Smooth muscle cell (in vitro differentiated cells): ENCODE measurements around the gene LONRF2. TPM values are rescaled to one million over a fixed set of nuclear protein-coding genes. Genes with fewer than 3 reads are reported as not detected.
"Not testable (repeated sequence)": the region's sequence is repeated elsewhere in the genome, so short reads cannot be mapped to it uniquely, and the experiment has no call there.

Source experiments
- DNase-seq: peaks from one replicate; lab custom pipeline; 2025; ENCODE audit not compliant: unreplicated experiment; lab: John Stamatoyannopoulos, UW
- H2AFZ ChIP-seq: fragments of 200-600 bp; sonication (generic); 2 replicates; pipeline ENCODE4 v1.6.0; 2016; ENCODE audit warnings: antibody characterized with exemption, low read depth, mild to moderate bottlenecking
- H3F3A ChIP-seq: fragments of 200-600 bp; sonication (generic); 2 replicates; pipeline ENCODE4 v1.6.0; 2017; ENCODE audit warnings: antibody characterized with exemption, low read depth
- H3K27ac ChIP-seq: fragments of 200-600 bp; sonication (generic); 2 replicates; pipeline ENCODE4 v1.5.1; 2016; ENCODE audit warnings: low read depth, mild to moderate bottlenecking
- H3K27me3 ChIP-seq: fragments of 200-600 bp; sonication (generic); 2 replicates; pipeline ENCODE4 v1.6.1; 2016; ENCODE audit warnings: low read depth, mild to moderate bottlenecking
- H3K36me3 ChIP-seq: fragments of 200-600 bp; sonication (generic); 2 replicates; pipeline ENCODE4 v1.5.1; 2016; ENCODE audit warnings: low read depth
- H3K4me1 ChIP-seq: fragments of 200-600 bp; sonication (generic); 2 replicates; pipeline ENCODE4 v1.5.1; 2016; ENCODE audit warnings: low read depth
- H3K4me2 ChIP-seq: fragments of 200-600 bp; sonication (generic); 2 replicates; pipeline ENCODE4 v1.6.0; 2016; ENCODE audit warnings: mild to moderate bottlenecking
- H3K4me3 ChIP-seq: fragments of 200-600 bp; sonication (generic); 2 replicates; pipeline ENCODE4 v1.5.1; 2016; ENCODE audit warnings: mild to moderate bottlenecking
- H3K79me2 ChIP-seq: fragments of 200-600 bp; sonication (generic); 2 replicates; pipeline ENCODE4 v1.6.0; 2016; ENCODE audit warnings: low read depth, mild to moderate bottlenecking
- H3K9ac ChIP-seq: fragments of 200-600 bp; sonication (generic); 2 replicates; pipeline ENCODE4 v1.6.0; 2016; ENCODE audit warnings: low read depth
- H3K9me3 ChIP-seq: fragments of 200-600 bp; sonication (generic); replicated peaks from 2 replicates; pipeline ENCODE4 v1.5.1; 2016; ENCODE audit warnings: low read depth
- H4K20me1 ChIP-seq: fragments of 200-600 bp; sonication (generic); 2 replicates; pipeline ENCODE4 v1.6.0; 2016; ENCODE audit warnings: low read depth
- CTCF ChIP-seq: fragments of 200-600 bp; sonication (generic); IDR thresholded peaks from 2 replicates; pipeline ENCODE4 v1.5.1; 2017; ENCODE audit warnings: borderline replicate concordance, mild to moderate bottlenecking, antibody characterized with exemption; ENCODE audit not compliant: insufficient read depth, poor library complexity, severe bottlenecking
- WGBS: methylation state at CpG from one replicate; pipeline ENCODE4 v1.1.7; 2016; ENCODE audit warnings: low lambda C conversion rate; 5-methylcytosine and 5-hydroxymethylcytosine counted together
- polyA plus RNA-seq: library from polyadenylated mRNA; unstranded; fragments of >200 nt; fragmentation: Nextera tagmentation; extraction: Ambion mirVana; gene quantifications from 2 replicates; pipeline ENCODE4 v1.2.1, GENCODE V29; 2016
- total RNA-seq: library from RNA; depleted of rRNA; stranded (reverse); fragments of >200 nt; gene quantifications from 2 replicates; pipeline ENCODE4 v1.2.3, GENCODE V29; 2014

LONRF2 gene
- total and polyA plus RNA-seq, 2 experiments from 2014 or later: 0.06 to 1.4 TPM

GRCh38 chr2:100359576-100359975, 37.3 kb upstream of the LONRF2 start:
- H3K36me3 ChIP-seq: no peaks in the 10 kb centered on the region
- no peak overlapping the region for H2AFZ ChIP-seq
- H3K27ac ChIP-seq: no peak overlapping the region
- H3K27me3 ChIP-seq: no peaks in the 10 kb centered on the region
- no peak for TF ChIP-seq CTCF
- H3F3A ChIP-seq: no peaks in the 10 kb centered on the region
- H3K4me1 ChIP-seq: no peaks in the 10 kb centered on the region
- no peak overlapping the region for H3K4me3 ChIP-seq
- H4K20me1 ChIP-seq: no peaks in the 10 kb centered on the region
- no peak for DNase-seq
- H3K79me2 ChIP-seq: no peaks in the 10 kb centered on the region
- H3K4me2 ChIP-seq: no peak overlapping the region
- H3K9me3 ChIP-seq: no peaks in the 10 kb centered on the region
- no peak overlapping the region for H3K9ac ChIP-seq

- Histone ChIP-seq H3K79me2 (no peaks in the 10 kb centered on the region), H3K4me1 (no peaks in the 10 kb centered on the region), H3K27ac (no peak overlapping the region)
Observed at GRCh38 chr2:100358554-100358953, 36.3 kb upstream of the LONRF2 start.

GRCh38 chr2:100352521-100352920, 30.2 kb upstream of the LONRF2 start:
- 91% methylated on average over 7 of the region's 7 CpGs for WGBS
- H3K79me2 ChIP-seq: no peaks in the 10 kb centered on the region
- no peak overlapping the region for H2AFZ ChIP-seq
- no peak for TF ChIP-seq CTCF
- no peak for DNase-seq
- H3K27me3 ChIP-seq: no peaks in the 10 kb centered on the region
- no peak overlapping the region for H3K4me2 ChIP-seq
- H3K27ac ChIP-seq: no peak overlapping the region
- no peaks in the 10 kb centered on the region for H3K4me1 ChIP-seq
- no peaks in the 10 kb centered on the region for H3K9me3 ChIP-seq
- H3K36me3 ChIP-seq: no peaks in the 10 kb centered on the region
- H4K20me1 ChIP-seq: no peaks in the 10 kb centered on the region
- no peak overlapping the region for H3K9ac ChIP-seq
- H3F3A ChIP-seq: no peaks in the 10 kb centered on the region
- no peak overlapping the region for H3K4me3 ChIP-seq

More at GRCh38 chr2:100358554-100358953, 36.3 kb upstream of the LONRF2 start:
- Histone ChIP-seq H3K27me3 (no peaks in the 10 kb centered on the region), H3K9ac (no peak overlapping the region), H3F3A (no peaks in the 10 kb centered on the region), H3K4me2 (no peak overlapping the region), H3K9me3 (no peaks in the 10 kb centered on the region), H3K4me3 (no peak overlapping the region), H4K20me1 (no peaks in the 10 kb centered on the region), H3K36me3 (no peaks in the 10 kb centered on the region), H2AFZ (no peak overlapping the region)
- TF ChIP-seq CTCF: no peak
- WGBS: 90% methylated on average over 2 of the region's 2 CpGs
- no peak for DNase-seq

GRCh38 chr2:100350661-100351185, 28.4 kb upstream of the LONRF2 start:
- Histone ChIP-seq H3K27me3 (no peaks in the 10 kb centered on the region), H3K4me1 (no peaks in the 10 kb centered on the region), H4K20me1 (no peaks in the 10 kb centered on the region), H3K9me3 (no peaks in the 10 kb centered on the region), H2AFZ (no peak overlapping the region), H3F3A (no peaks in the 10 kb centered on the region), H3K36me3 (no peaks in the 10 kb centered on the region), H3K4me2 (no peak overlapping the region), H3K9ac (no peak overlapping the region), H3K27ac (no peak overlapping the region), H3K79me2 (no peaks in the 10 kb centered on the region), H3K4me3 (no peak overlapping the region)
- DNase-seq: no peak
- no peak for TF ChIP-seq CTCF
- WGBS: 88% methylated on average over 13 of the region's 13 CpGs

- 52% methylated on average over 1 of the region's 1 CpG for WGBS
- H3K4me2 ChIP-seq, DNase-seq, H3K27me3 ChIP-seq, H3K9ac ChIP-seq, H3K36me3 ChIP-seq, H3K4me1 ChIP-seq, H3K4me3 ChIP-seq, H3K9me3 ChIP-seq, H4K20me1 ChIP-seq, H3K27ac ChIP-seq, H3K79me2 ChIP-seq, H2AFZ ChIP-seq, H3F3A ChIP-seq: not testable (repeated sequence)
Observed at GRCh38 chr2:100345144-100345543, 22.8 kb upstream of the LONRF2 start.
